ENCODE results near the gene PFKFB4. TPM values are rescaled to one million over a fixed set of nuclear protein-coding genes. Genes with fewer than 3 reads are reported as not detected.

PFKFB4 gene
- total RNA-seq, 1 experiment from 2014 or later = 12.3 TPM

GRCh38 chr3:48469046-48469915 is 87.3 kb downstream of the PFKFB4 start:
- H4K20me1 ChIP-seq (ENCODE audit: control insufficient read depth, insufficient read depth, insufficient read length) = no peaks in the 10 kb centered on the region
- H4K8ac ChIP-seq (replicated peaks; ENCODE audit: insufficient read length, low read depth, low read length) = no peak overlapping the region
- no peak overlapping the region for H2BK15ac ChIP-seq (ENCODE audit: low read depth, low read length)
- no peak overlapping the region for H3K9ac ChIP-seq (ENCODE audit: extremely low read depth, insufficient read length, low read length)
- no peak overlapping the region for H3T11ph ChIP-seq (ENCODE audit: low read length)
- no peaks in the 10 kb centered on the region; the same call in 1 of the 2 replicates for H3K27me3 Mint-ChIP-seq (ENCODE audit: low read depth)
- peaks cover 3% of the 10 kb centered on the region; the same call in 1 of the 2 replicates for H3K4me1 ChIP-seq (ENCODE audit: insufficient read depth, low read length)
- H3K14ac ChIP-seq (ENCODE audit: insufficient read depth, low read length) = no peak overlapping the region
- no peaks in the 10 kb centered on the region; a peak in 1 of 5 replicates for H3K9me3 Mint-ChIP-seq
- no peak overlapping the region for H2BK120ac ChIP-seq (ENCODE audit: low read depth, low read length, poor library complexity, severe bottlenecking)
- peaks cover 15 to 32% (median 30%) of the 10 kb centered on the region in 3 experiments for H3K36me3 Mint-ChIP-seq (ENCODE audit: insufficient read depth in 1 of 3, low read depth in 3 of 3)
- no peaks in the 10 kb centered on the region for H3K27me3 ChIP-seq (ENCODE audit: insufficient read depth, low read length)
- no peak overlapping the region for H3K4ac ChIP-seq (ENCODE audit: low read depth, low read length)
- no peak overlapping the region for H2AK5ac ChIP-seq (ENCODE audit: insufficient read length, low read length)
- H3K4me2 ChIP-seq (ENCODE audit: insufficient read depth, insufficient read length, low read length) = no peak overlapping the region
- no peak overlapping the region for H4K5ac ChIP-seq (ENCODE audit: insufficient read length, low read depth, low read length)
- H3K27ac Mint-ChIP-seq = peak overlapping the region; percentile 31 to 89 (median 63); a peak in 4 of 7 replicates
- H3K18ac ChIP-seq (ENCODE audit: insufficient read length, low read depth, low read length) = no peak overlapping the region
- no peaks in the 10 kb centered on the region for H3K79me1 ChIP-seq (ENCODE audit: insufficient read depth, low read depth, low read length, poor library complexity, severe bottlenecking)
- DNase-seq = no peak
- WGBS (ENCODE audit: extremely low coverage, insufficient read length, low lambda C conversion rate) = no CpG with 5 or more reads among the region's 29 CpGs
- H4K91ac ChIP-seq (ENCODE audit: insufficient read length, low read depth, low read length) = no peak overlapping the region
- H3K9me3 ChIP-seq (ENCODE audit: control insufficient read depth, low read depth, low read length) = no peaks in the 10 kb centered on the region
- H3K23ac ChIP-seq (ENCODE audit: insufficient read length, low read depth, low read length) = no peak overlapping the region
- no peak overlapping the region for H2AFZ ChIP-seq (ENCODE audit: low read length)
- no peaks in the 10 kb centered on the region; the same call in 1 of the 2 replicates for H3K79me2 ChIP-seq (ENCODE audit: insufficient read depth, low read length)
- H3K23me2 ChIP-seq (ENCODE audit: insufficient read length, low read depth, low read length, poor library complexity, severe bottlenecking) = peaks cover 5% of the 10 kb centered on the region
- no peak overlapping the region for H3K56ac ChIP-seq (ENCODE audit: insufficient read length, low read depth, low read length)
- no peak overlapping the region for H3K4me3 Mint-ChIP-seq
- no peak overlapping the region for H3K27ac ChIP-seq (ENCODE audit: insufficient read length, low read depth, low read length)
- peaks cover 25 to 37% of the 10 kb centered on the region in 2 experiments for H3K4me1 Mint-ChIP-seq
- H2BK5ac ChIP-seq (ENCODE audit: insufficient read length, low read length) = no peak overlapping the region
- H2BK12ac ChIP-seq (ENCODE audit: insufficient read length, low read depth, low read length) = no peak overlapping the region
- no peak overlapping the region for H2BK20ac ChIP-seq (ENCODE audit: low read depth, low read length, poor library complexity, severe bottlenecking)
- TF ChIP-seq CTCF (conservative IDR thresholded peaks at IDR 0.05) = no peak
